Measurements from ENCODE around the gene USPL1.

USPL1 gene

DNA sequence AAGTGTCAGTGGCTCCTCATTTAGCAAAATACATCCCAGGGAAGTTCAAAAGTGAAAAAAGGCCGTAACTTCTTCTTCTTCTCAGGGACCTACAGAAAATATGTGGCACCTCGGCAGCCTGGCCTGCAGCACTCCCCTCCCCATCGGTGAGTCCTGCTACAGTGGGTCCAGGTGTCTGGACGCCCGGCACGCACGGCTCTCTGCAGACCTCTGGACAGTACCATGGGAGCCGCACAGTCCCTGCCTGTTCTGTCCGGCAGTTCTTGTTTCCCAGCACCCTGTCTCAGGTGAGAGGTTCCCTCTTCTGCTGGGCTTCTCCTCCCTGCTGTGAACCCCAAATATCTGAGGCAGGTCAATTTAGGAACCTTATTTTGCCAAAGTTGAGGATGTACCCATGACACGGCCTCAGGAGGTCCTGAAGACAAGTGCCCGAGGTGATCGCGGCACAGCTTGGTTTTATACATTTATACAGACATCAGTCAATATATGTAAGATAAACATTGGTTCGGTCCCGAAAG is 80.8 kb downstream of the USPL1 start:
- no peak for DNase-seq

DNA sequence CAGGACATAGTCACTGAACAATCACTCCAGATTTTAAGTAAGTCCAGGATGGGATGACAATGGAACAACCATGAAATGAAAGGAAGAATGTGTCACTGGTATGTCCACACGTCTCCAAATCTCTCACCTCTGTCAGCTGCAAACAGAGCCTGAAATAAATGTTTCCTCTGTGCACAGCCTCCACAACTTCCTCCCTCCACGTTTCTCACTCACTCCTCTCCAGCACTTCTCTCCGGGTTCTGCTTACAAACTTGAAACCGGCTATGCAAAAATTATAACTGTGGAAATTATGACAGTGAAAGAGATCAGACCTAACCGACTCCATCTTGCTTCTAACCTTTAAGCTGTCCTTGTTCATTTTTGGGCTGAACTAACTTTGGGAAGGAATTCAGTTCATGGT is 82.6 kb downstream of the USPL1 start:
- DNase-seq = no peak

DNA sequence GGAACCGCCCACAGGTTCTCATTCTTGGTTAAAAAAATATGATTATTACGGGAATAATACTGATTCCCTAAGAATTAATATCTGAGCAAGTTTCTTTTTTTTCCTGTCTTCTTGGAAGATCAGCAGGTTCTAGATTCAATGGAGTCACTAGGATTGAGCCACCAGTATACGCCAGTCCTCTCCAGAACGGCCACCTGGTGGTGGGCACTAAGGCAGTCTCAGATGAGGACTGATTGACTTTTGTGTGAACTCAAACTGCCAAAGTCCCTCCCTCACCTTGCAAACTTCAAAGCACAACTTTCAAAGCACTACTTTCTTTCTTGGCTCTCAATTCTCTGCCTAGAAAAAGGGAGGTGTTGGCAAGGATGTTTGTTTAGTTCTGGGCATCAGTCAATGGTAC is 84.3 kb downstream of the USPL1 start:
- DNase-seq = no peak

DNA sequence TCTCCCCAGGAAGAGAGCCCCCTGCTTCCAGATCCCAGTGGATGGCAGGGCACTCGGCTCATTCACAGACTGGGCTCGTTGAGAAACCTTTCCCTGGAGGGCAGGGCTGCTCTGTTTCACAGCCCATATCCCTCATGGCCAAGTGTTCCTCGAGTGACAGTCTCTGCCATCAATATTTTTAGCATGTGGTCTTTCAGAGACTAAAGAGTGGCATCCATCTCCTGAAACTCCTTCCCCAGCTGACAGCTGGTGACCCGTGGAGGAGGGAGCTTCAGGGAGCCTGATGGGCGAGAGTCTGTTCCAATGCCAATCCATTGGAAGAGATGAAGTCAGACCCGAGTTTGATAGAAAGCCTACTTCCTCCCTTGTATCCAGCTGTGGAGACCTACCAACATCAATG is 86.9 kb downstream of the USPL1 start:
- no peak for DNase-seq

DNA sequence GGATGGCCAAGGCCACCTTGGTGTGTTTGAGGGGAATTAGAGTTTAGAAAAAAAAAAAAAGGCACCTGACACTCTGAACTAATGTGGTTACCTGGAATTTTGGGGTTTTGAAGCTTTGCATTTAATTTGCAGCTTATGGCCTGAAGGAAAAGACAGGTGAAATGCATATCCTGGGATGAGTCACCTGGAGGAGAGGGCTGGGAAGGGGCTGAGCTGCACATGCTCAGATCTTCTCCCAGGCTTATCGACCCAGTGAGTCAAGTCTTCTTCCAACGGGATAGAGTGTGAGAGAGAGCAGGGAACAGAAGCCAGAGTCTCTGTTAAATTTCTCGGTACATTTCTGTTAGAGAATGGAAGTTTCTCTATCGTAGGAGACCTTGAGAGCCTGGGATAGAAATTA is 88.0 kb downstream of the USPL1 start:
- DNase-seq = no peak

DNA sequence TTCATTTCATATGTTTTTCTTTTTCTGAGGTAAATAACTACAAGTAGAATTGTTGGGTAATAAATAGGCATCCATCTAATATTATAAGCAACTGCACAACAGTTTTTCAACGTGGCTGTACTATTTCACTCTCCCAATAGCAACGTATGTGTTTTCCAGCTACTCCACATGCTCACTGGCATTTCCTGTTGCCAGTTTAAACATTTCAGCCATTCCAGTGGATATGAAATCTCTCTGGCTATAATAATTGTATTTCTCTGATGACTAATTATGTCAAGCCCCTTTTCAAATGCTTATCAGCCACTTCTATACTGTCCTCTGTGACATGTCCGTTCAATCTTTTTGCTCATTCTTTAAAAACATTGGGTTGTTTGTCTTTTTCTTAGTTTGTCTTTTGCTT is 90.8 kb downstream of the USPL1 start:
- peak; percentile 74 for DNase-seq
